WTC11 (cell line): ENCODE data around the gene COL17A1. TPM values are rescaled to one million over a fixed set of nuclear protein-coding genes. Genes with fewer than 3 reads are reported as not detected.

Source experiments
- ATAC-seq: fragments of 200-7000 bp; cut with Tn5 transposase; 2 replicates; pipeline ENCODE4 v1.10.0; 2021; ENCODE audit warnings: mild to moderate bottlenecking, moderate library complexity
- CTCF ChIA-PET: fragments of 300-600 bp; sonication (Branson Sonifier 250); formaldehyde crosslinking; loops from one replicate; lab custom pipeline; 2021; ENCODE audit warnings: antibody characterized with exemption; lab: Charles Lee
- POLR2A ChIA-PET: fragments of 350-600 bp; sonication (Branson Sonifier 250); formaldehyde crosslinking; loops from one replicate; lab custom pipeline; 2021; ENCODE audit warnings: antibody characterized with exemption; lab: Charles Lee
- DNase-seq: peaks from one replicate; pipeline ENCODE4 v3.0.0; 2021; ENCODE audit warnings: low spot score
- H3K27ac Mint-ChIP-seq: 2 replicates; pipeline ENCODE4 v1.8.0; 2021; ENCODE audit warnings: mixed read lengths
- H3K27me3 Mint-ChIP-seq: 2 replicates; pipeline ENCODE4 v1.8.0; 2021; ENCODE audit warnings: low read depth, mild to moderate bottlenecking, moderate library complexity, mixed read lengths
- H3K36me3 Mint-ChIP-seq: 2 replicates; pipeline ENCODE4 v1.8.0; 2021; ENCODE audit warnings: mixed read lengths
- H3K4me1 Mint-ChIP-seq: 2 replicates; pipeline ENCODE4 v1.8.0; 2022; ENCODE audit warnings: mixed read lengths
- H3K4me3 Mint-ChIP-seq: 2 replicates; pipeline ENCODE4 v1.8.0; 2021; ENCODE audit warnings: mild to moderate bottlenecking, moderate library complexity, mixed read lengths
- H3K9me3 Mint-ChIP-seq: 2 replicates; pipeline ENCODE4 v1.8.0; 2021; ENCODE audit warnings: mixed read lengths
- ATF3 ChIP-seq: sonication (generic); formaldehyde crosslinking; conservative IDR thresholded peaks from 2 replicates; pipeline ENCODE4 v1.8.1; 2022; ENCODE audit warnings: mild to moderate bottlenecking, missing genetic modification reagents
- CDX4 ChIP-seq: fragments of 250-450 bp; sonication (Bioruptor Pico); IDR thresholded peaks from 2 replicates; pipeline ENCODE4 v1.9.0; 2021; ENCODE audit warnings: moderate library complexity, mild to moderate bottlenecking, inconsistent platforms, borderline replicate concordance
- CTCF ChIP-seq: fragments of 200-600 bp; IDR thresholded peaks from 2 replicates; pipeline ENCODE4 v1.8.0; 2022; ENCODE audit warnings: antibody characterized with exemption
- E2F4 ChIP-seq: sonication (generic); formaldehyde crosslinking; IDR thresholded peaks from 2 replicates; pipeline ENCODE4 v1.8.1; 2022; ENCODE audit warnings: low read depth, mild to moderate bottlenecking, moderate library complexity, missing genetic modification reagents, borderline replicate concordance
- EMX1 ChIP-seq: fragments of 250-450 bp; sonication (Bioruptor Pico); IDR thresholded peaks from 2 replicates; pipeline ENCODE4 v1.8.0; 2021; ENCODE audit warnings: mild to moderate bottlenecking
- IRF2 ChIP-seq: sonication (generic); formaldehyde crosslinking; IDR thresholded peaks from 2 replicates; pipeline ENCODE4 v1.8.0; 2022; ENCODE audit warnings: low read depth, missing genetic modification reagents, borderline replicate concordance
- MAX ChIP-seq: sonication (generic); formaldehyde crosslinking; IDR thresholded peaks from 2 replicates; pipeline ENCODE4 v1.8.0; 2022; ENCODE audit warnings: mild to moderate bottlenecking, missing genetic modification reagents
- MLX ChIP-seq: sonication (generic); formaldehyde crosslinking; IDR thresholded peaks from 2 replicates; pipeline ENCODE4 v1.8.1; 2023; ENCODE audit warnings: mild to moderate bottlenecking, missing genetic modification reagents, moderate library complexity
- NR3C1 ChIP-seq: sonication (generic); formaldehyde crosslinking; conservative IDR thresholded peaks from 2 replicates; pipeline ENCODE4 v1.8.1; 2023; ENCODE audit warnings: low read depth, mild to moderate bottlenecking, missing genetic modification reagents
- PRDM15 ChIP-seq: sonication (generic); formaldehyde crosslinking; IDR thresholded peaks from 2 replicates; pipeline ENCODE4 v1.8.0; 2022; ENCODE audit warnings: missing genetic modification reagents
- PREB ChIP-seq: sonication (generic); formaldehyde crosslinking; IDR thresholded peaks from 2 replicates; pipeline ENCODE4 v1.8.1; 2022; ENCODE audit warnings: mild to moderate bottlenecking, missing genetic modification reagents, moderate library complexity, borderline replicate concordance
- PRRX2 ChIP-seq: fragments of 250-450 bp; sonication (Bioruptor Pico); IDR thresholded peaks from 2 replicates; pipeline ENCODE4 v1.8.0; 2021; ENCODE audit warnings: mild to moderate bottlenecking
- SMAD3 ChIP-seq: sonication (generic); formaldehyde crosslinking; IDR thresholded peaks from 2 replicates; pipeline ENCODE4 v1.8.0; 2022; ENCODE audit warnings: missing genetic modification reagents, mild to moderate bottlenecking, borderline replicate concordance
- TCF7 ChIP-seq: sonication (generic); formaldehyde crosslinking; IDR thresholded peaks from 2 replicates; pipeline ENCODE4 v1.8.0; 2022; ENCODE audit warnings: mild to moderate bottlenecking, low read depth, missing genetic modification reagents, moderate library complexity
- USF2 ChIP-seq: sonication (generic); formaldehyde crosslinking; IDR thresholded peaks from 2 replicates; pipeline ENCODE4 v1.8.1; 2023; ENCODE audit warnings: mild to moderate bottlenecking, missing genetic modification reagents, moderate library complexity
- ZNF121 ChIP-seq: sonication (generic); formaldehyde crosslinking; IDR thresholded peaks from 2 replicates; pipeline ENCODE4 v1.8.0; 2023; ENCODE audit warnings: missing genetic modification reagents
- ZNF138 ChIP-seq: sonication (generic); formaldehyde crosslinking; conservative IDR thresholded peaks from 2 replicates; pipeline ENCODE4 v1.8.1; 2022; ENCODE audit warnings: mild to moderate bottlenecking, moderate library complexity, missing genetic modification reagents
- ZNF396 ChIP-seq: fragments of 250-450 bp; sonication (Bioruptor Pico); IDR thresholded peaks from 2 replicates; pipeline ENCODE4 v1.8.0; 2021; ENCODE audit warnings: mild to moderate bottlenecking, moderate library complexity, borderline replicate concordance
- ZNF532 ChIP-seq: fragments of 250-450 bp; sonication (Bioruptor Pico); IDR thresholded peaks from 2 replicates; pipeline ENCODE4 v1.9.0; 2021; ENCODE audit warnings: mild to moderate bottlenecking, borderline replicate concordance
- total RNA-seq: library from RNA; stranded (reverse); gene quantifications from 3 replicates; pipeline ENCODE4 v1.2.3, GENCODE V29; 2021

Gene COL17A1
- total RNA-seq, 1 experiment from 2014 or later, result 1.5 TPM

- ChIA-PET POLR2A (no interaction called here), CTCF (no interaction called here)
- TF ChIP-seq USF2 (CRISPR knock-in tag), result no peak
- TF ChIP-seq E2F4 (CRISPR knock-in tag), result no peak
- no peak for TF ChIP-seq ZNF138 (CRISPR knock-in tag)
- TF ChIP-seq ATF3 (CRISPR knock-in tag), result no peak
- no peak for TF ChIP-seq MLX (CRISPR knock-in tag)
- TF ChIP-seq CDX4 (CRISPR knock-in tag), result no peak
- TF ChIP-seq EMX1 (CRISPR knock-in tag), result no peak
- TF ChIP-seq SMAD3 (CRISPR knock-in tag), result no peak
- no peak for TF ChIP-seq TCF7 (CRISPR knock-in tag)
- no peak for TF ChIP-seq CTCF
- TF ChIP-seq PRDM15 (CRISPR knock-in tag), result no peak
- TF ChIP-seq IRF2 (CRISPR knock-in tag), result no peak
- no peak for TF ChIP-seq NR3C1 (CRISPR knock-in tag)
- TF ChIP-seq ZNF396, result no peak
- TF ChIP-seq PRRX2, result no peak
- TF ChIP-seq MAX (CRISPR knock-in tag), result no peak
- TF ChIP-seq PREB (CRISPR knock-in tag), result no peak
- no peak for TF ChIP-seq ZNF532 (CRISPR knock-in tag)
- TF ChIP-seq ZNF121 (CRISPR knock-in tag), result no peak
- no peak for DNase-seq
- Mint-ChIP-seq H3K4me3 (no peak overlapping the region), H3K9me3 (no peaks in the 10 kb centered on the region), H3K4me1 (peaks cover 6% of the 10 kb centered on the region; the same call in 1 of the 2 replicates), H3K27me3 (no peaks in the 10 kb centered on the region), H3K27ac (no peak overlapping the region), H3K36me3 (peaks cover 26% of the 10 kb centered on the region)
- no peak for ATAC-seq
Observed at GRCh38 chr10:104020020-104020419, 65.7 kb downstream of the COL17A1 start.
